Common myeloid progenitor, CD34-positive (primary cell): ENCODE measurements around the gene SERF1B. TPM values are rescaled to one million over a fixed set of nuclear protein-coding genes. Genes with fewer than 3 reads are reported as not detected.
"Not testable (repeated sequence)": the region's sequence is repeated elsewhere in the genome, so short reads cannot be mapped to it uniquely, and the experiment has no call there.

Source experiments
- CTCF ChIA-PET: fragments of 350-600 bp; sonication (Branson Sonifier 250); formaldehyde crosslinking; loops from one replicate; lab custom pipeline; 2021; ENCODE audit warnings: antibody characterized with exemption; lab: Charles Lee
- POLR2A ChIA-PET: fragments of 350-600 bp; sonication (Branson Sonifier 250); formaldehyde crosslinking; loops from one replicate; lab custom pipeline; 2021; ENCODE audit warnings: antibody characterized with exemption; lab: Charles Lee
- DNase-seq, 3 donors: peaks; one replicate each; pipeline versions ENCODE4 v3.0.0 to v3.0.0-alpha.2; 2013
- H3K27ac ChIP-seq, 2 experiments: 1 replicate in 1 of 2; 2 replicates in 1 of 2; pipeline ENCODE4 v1.7.0; 2013; ENCODE audit warnings: inconsistent platforms in 2 of 2, low read length in 2 of 2, mild to moderate bottlenecking in 2 of 2, low read depth in 1 of 2, moderate library complexity in 1 of 2; ENCODE audit not compliant: severe bottlenecking in 2 of 2, insufficient read depth in 1 of 2, poor library complexity in 1 of 2
- H3K27me3 ChIP-seq, 5 experiments: replicated peaks in 2 of 5; 1 replicate in 3 of 5; 2 replicates in 2 of 5; pipeline versions ENCODE4 v1.6.1 to v1.7.0; 2013; ENCODE audit warnings: low read length in 4 of 5, mild to moderate bottlenecking in 2 of 5, moderate library complexity in 2 of 5, inconsistent platforms in 1 of 5; ENCODE audit not compliant: insufficient read depth in 5 of 5, control insufficient read depth in 4 of 5
- H3K36me3 ChIP-seq, 4 experiments: 1 replicate in 2 of 4; 2 replicates in 2 of 4; pipeline versions ENCODE4 v1.6.1 to v1.7.0; 2013; ENCODE audit warnings: low read length in 3 of 4, control low read depth in 1 of 4, mild to moderate bottlenecking in 1 of 4; ENCODE audit not compliant: control insufficient read depth in 4 of 4, insufficient read depth in 4 of 4
- H3K4me1 ChIP-seq, 4 experiments: 1 replicate in 3 of 4; 2 replicates in 1 of 4; pipeline versions ENCODE4 v1.6.1 to v1.7.1; 2013; ENCODE audit warnings: low read length in 3 of 4, mild to moderate bottlenecking in 3 of 4, control low read depth in 1 of 4, inconsistent platforms in 1 of 4, moderate library complexity in 1 of 4; ENCODE audit not compliant: control insufficient read depth in 4 of 4, insufficient read depth in 4 of 4; ENCODE audit errors: control extremely low read depth in 1 of 4
- H3K4me3 ChIP-seq, 7 experiments: 1 replicate in 4 of 7; 2 replicates in 3 of 7; pipeline versions ENCODE4 v1.5.1 to v1.7.0; 2013; ENCODE audit warnings: mild to moderate bottlenecking in 7 of 7, low read length in 6 of 7, moderate library complexity in 6 of 7, inconsistent platforms in 2 of 7, low read depth in 2 of 7, control low read depth in 1 of 7; ENCODE audit not compliant: insufficient read depth in 4 of 7, control insufficient read depth in 1 of 7; ENCODE audit errors: extremely low read depth in 1 of 7
- H3K9me3 ChIP-seq, 5 experiments: 1 replicate in 4 of 5; 2 replicates in 1 of 5; pipeline versions ENCODE4 v1.6.1 to v1.7.1; 2013; ENCODE audit warnings: low read length in 4 of 5, mild to moderate bottlenecking in 2 of 5, inconsistent platforms in 1 of 5, low read depth in 1 of 5, moderate library complexity in 1 of 5; ENCODE audit not compliant: control insufficient read depth in 4 of 5, insufficient read depth in 2 of 5; ENCODE audit errors: control extremely low read depth in 1 of 5
- WGBS: methylation state at CpG from one replicate; pipeline ENCODE4 v1.1.5; 2013; ENCODE audit not compliant: insufficient coverage; 5-methylcytosine and 5-hydroxymethylcytosine counted together
- polyA plus RNA-seq: library from polyadenylated mRNA; unstranded; fragments of 120-200 nt; gene quantifications from one replicate; pipeline ENCODE4 v1.2.1, GENCODE V29; 2013

Gene SERF1B
- polyA plus RNA-seq, result 45.9 TPM

DNA sequence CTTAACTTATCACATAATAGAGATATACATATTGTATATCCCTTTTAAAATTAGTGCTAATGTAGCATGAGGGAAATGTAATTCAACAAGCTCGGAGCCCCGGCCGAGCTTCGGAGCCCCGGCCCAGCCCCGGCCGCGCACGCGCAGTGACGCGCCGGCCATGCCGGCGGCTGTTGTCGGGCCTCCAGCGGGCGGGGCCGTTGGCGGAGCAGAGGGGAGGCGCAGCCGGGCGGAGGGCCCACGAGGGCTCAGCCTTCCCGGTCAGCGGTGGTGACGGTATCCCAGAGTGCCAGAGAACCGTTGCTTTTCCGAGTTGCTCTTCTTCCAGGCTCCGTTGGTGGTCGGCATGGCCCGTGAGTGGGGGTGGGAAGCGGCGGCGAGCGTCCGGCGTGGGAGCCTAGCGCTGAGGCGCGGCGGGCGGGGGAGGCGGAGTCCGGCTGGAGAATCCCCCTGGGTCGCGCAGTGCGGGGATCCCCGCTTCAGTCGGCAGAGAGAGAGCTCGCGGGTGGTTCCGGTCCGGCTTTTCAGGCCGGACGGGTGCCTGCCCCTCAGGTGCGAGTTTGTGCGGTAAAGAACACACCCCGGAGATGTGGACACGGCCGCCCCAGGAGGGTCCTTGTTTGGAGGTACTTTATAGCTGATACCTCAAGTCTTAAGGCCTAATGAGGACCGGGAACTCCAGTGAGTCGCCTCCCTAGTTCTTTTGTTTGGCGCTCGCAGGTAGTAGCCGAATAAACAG, at the start of gene SERF1B:
SERF1B (plus strand) TSS at position 146 of the 739 bp plus-strand sequence; CDS start at position 347, 201 bp downstream.
- no CpG with 5 or more reads among the region's 66 CpGs for WGBS
- H3K27ac ChIP-seq, CTCF ChIA-PET, H3K4me1 ChIP-seq, DNase-seq, H3K27me3 ChIP-seq, H3K9me3 ChIP-seq, POLR2A ChIA-PET, H3K4me3 ChIP-seq, H3K36me3 ChIP-seq: not testable (repeated sequence)

DNA sequence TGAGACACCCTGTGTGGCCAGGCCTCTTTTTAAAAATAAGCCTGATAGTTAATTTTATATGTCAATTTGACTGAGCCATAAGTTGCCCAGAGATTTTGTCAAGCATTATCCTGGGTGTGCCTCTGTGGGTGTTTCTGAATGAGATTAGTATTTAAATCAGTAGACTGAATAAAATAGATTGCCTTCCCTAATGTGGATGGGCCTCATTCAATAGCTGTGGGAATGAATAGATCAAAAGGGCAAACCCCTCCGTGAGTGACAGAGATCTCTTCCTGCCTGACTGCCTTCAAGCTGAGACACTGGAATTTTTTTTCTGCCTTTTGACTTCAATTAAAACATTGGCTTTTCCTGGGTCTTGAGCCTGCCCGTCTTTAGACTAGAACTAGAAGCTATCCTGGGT, 33.3 kb upstream of the SERF1B start:
- H3K9me3 ChIP-seq, DNase-seq, H3K27me3 ChIP-seq, CTCF ChIA-PET, H3K36me3 ChIP-seq, H3K4me1 ChIP-seq, H3K4me3 ChIP-seq, H3K27ac ChIP-seq, POLR2A ChIA-PET: not testable (repeated sequence)
- no CpG with 5 or more reads among the region's 2 CpGs for WGBS

DNA sequence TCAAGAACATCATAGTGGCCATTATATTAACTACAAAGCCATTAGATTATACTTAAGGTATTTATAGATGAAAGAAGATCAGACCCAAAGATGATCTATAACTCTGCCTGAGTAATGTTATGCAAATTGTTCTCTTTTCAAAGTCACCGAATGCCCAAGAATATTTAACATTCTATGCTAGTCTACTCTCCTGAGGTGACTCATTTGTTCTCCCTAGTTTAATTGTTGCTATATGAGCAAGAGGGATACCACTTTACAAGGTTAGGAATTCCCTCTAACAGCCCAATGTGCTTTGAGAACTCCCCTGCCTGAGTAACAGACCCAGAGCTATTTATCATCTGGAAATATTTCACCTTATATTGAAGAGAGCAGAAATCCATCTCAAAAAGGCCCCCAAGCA, 29.5 kb upstream of the SERF1B start:
- DNase-seq, CTCF ChIA-PET, H3K9me3 ChIP-seq, H3K36me3 ChIP-seq, H3K4me1 ChIP-seq, H3K27ac ChIP-seq, POLR2A ChIA-PET, H3K27me3 ChIP-seq, H3K4me3 ChIP-seq: not testable (repeated sequence)
- WGBS, result no CpG with 5 or more reads among the region's 1 CpG

DNA sequence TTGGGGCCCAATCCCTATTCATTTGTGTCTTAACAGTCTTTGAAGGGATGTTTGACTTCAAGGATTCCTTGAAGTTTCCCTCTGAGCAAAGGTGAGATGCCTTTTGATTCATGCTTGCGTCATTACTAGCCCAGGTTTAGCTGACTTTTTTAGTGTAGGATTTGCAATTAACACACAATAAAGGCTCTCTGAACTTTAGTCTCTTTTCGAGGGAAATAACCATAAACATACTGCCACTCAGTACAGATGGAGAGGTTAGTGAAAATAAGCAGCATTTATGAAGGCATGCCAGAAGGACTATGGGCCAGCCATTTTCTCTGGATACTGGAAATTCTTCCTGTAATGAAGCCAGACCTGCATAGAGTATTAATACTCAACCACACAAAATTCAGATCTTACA, 4.4 kb upstream of the SERF1B start:
- H3K27me3 ChIP-seq, H3K27ac ChIP-seq, H3K4me3 ChIP-seq, POLR2A ChIA-PET, H3K4me1 ChIP-seq, CTCF ChIA-PET, H3K36me3 ChIP-seq, H3K9me3 ChIP-seq, DNase-seq: not testable (repeated sequence)
- no CpG with 5 or more reads among the region's 2 CpGs for WGBS

DNA sequence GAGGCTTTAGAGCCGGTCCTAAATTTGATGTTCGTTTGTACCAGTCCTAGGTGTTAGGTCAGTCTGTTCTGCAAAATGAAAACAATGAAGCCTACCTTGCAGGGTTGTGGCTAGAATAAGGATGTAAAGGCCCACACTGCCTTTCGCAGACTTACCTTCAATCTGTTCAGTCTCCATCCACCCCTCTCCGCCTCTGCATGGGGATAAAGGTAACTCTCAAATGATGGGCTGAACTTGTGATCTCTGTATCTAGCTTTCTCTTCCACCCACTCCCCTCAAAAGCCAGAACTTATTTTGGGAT, 744 bp downstream of the SERF1B start:
- WGBS, result no CpG with 5 or more reads among the region's 4 CpGs
- H3K4me3 ChIP-seq, H3K9me3 ChIP-seq, CTCF ChIA-PET, H3K27ac ChIP-seq, H3K4me1 ChIP-seq, H3K27me3 ChIP-seq, POLR2A ChIA-PET, DNase-seq, H3K36me3 ChIP-seq: not testable (repeated sequence)

DNA sequence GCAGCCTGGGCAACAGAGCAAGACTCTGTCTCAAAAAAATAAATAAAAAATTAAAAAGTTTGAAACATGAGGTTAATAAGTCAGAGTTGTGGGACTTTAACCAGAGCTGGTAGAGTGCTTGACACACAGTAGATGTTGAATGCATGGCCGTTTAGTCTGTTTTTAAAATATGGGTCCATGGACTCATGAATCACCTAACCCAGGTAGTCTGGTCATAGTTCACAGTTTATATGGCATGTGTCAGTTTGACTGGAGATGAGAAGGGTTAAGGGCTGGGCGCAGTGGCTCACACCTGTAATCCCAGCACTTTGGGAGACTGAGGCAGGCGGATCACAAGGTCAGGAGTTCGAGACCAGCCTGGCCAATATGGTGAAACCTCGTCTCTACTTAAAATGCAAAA, 6.2 kb downstream of the SERF1B start:
- no CpG with 5 or more reads among the region's 5 CpGs for WGBS

DNA sequence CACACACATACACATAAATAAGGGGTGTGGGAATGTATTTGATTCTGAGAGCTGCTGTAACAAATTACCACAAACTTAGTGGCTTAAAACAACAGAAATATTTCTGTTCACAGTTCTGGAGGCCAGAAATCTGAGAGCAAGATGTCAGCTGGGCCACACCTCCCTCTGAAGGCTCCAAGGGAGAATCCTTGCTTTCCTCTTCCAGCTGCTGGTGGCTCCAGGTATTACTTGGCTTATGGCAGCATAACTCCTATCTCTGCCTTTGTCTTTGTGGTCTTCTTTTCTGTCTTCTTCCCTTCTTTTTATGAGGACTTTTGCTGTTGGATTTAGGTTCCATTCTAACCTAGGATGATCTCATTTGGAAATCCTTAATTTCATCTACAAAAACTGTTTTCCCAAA, 16.4 kb downstream of the SERF1B start:
- H3K27me3 ChIP-seq, DNase-seq, POLR2A ChIA-PET, CTCF ChIA-PET, H3K27ac ChIP-seq, H3K4me1 ChIP-seq, H3K4me3 ChIP-seq, H3K9me3 ChIP-seq, H3K36me3 ChIP-seq: not testable (repeated sequence)

More for the DNA sequence above, 6.2 kb downstream of the SERF1B start:
- CTCF ChIA-PET, H3K36me3 ChIP-seq, H3K9me3 ChIP-seq, POLR2A ChIA-PET, H3K4me1 ChIP-seq, H3K27me3 ChIP-seq, H3K4me3 ChIP-seq, H3K27ac ChIP-seq, DNase-seq: not testable (repeated sequence)
